HEK293T (cell line): Measurements from ENCODE around the gene KCNJ18.
"Not testable (repeated sequence)": the region's sequence is repeated elsewhere in the genome, so short reads cannot be mapped to it uniquely, and the experiment has no call there.

Experiments
- FOXA1 ChIP-seq: fragments of 450-650 bp; IDR thresholded peaks from 2 replicates; pipeline ENCODE4 v1.6.1; 2016; ENCODE audit warnings: mild to moderate bottlenecking
- FOXM1 ChIP-seq: fragments of 450-650 bp; IDR thresholded peaks from 2 replicates; pipeline ENCODE4 v1.6.1; 2017; ENCODE audit warnings: mild to moderate bottlenecking, borderline replicate concordance
- NFRKB ChIP-seq: fragments of 450-650 bp; IDR thresholded peaks from 2 replicates; pipeline ENCODE4 v1.6.1; 2016; ENCODE audit warnings: mild to moderate bottlenecking, moderate library complexity
- SUZ12 ChIP-seq: fragments of 450-650 bp; IDR thresholded peaks from 2 replicates; pipeline ENCODE4 v1.6.1; 2016; ENCODE audit warnings: mild to moderate bottlenecking
- ZNF384 ChIP-seq: fragments of 450-650 bp; IDR thresholded peaks from 2 replicates; pipeline ENCODE4 v1.6.1; 2016

DNA sequence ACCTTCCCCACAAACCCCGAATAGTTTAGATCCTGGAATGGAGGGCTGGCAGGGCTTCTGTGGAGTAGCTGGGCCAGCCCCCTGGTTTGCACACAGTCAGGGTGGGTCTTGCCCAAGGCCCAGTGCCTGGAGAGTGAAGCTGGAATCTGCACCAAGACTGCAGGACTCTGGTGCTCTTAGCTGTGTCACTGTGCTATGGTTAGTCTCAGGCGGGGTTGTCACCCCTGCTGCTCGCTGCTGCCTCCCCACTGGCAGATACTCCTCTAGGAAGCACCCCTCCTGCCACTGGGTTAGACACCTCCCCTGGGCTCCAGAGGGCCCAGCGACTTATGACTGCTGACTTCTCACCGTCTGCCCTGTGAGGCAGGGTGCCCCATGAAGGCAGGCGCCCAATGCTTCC lies 842 bp upstream of the KCNJ18 start:
- TF ChIP-seq NFRKB, FOXM1, SUZ12, ZNF384, FOXA1: not testable (repeated sequence)
